GM12878 (cell line): ENCODE data around the gene ENSA. TPM values are rescaled to one million over a fixed set of nuclear protein-coding genes. Genes with fewer than 3 reads are reported as not detected.

ENCODE experiments used
- BCL11A ChIP-seq: IDR thresholded peaks from 2 replicates; pipeline ENCODE4 v1.6.1; 2011; ENCODE audit warnings: low read depth, low read length
- CBFB ChIP-seq: IDR thresholded peaks from 2 replicates; pipeline ENCODE4 v1.6.1; 2016; ENCODE audit warnings: antibody characterized with exemption, low read depth
- CHD1 ChIP-seq: IDR thresholded peaks from 2 replicates; pipeline ENCODE4 v1.6.1; 2012; ENCODE audit warnings: low read depth, low read length, improper control_type of control experiment
- CREM ChIP-seq: IDR thresholded peaks from 2 replicates; pipeline ENCODE4 v1.6.1; 2014; ENCODE audit warnings: antibody characterized with exemption, low read depth
- E2F8 ChIP-seq: fragments of 450-650 bp; IDR thresholded peaks from 2 replicates; pipeline ENCODE4 v1.6.1; 2018; ENCODE audit warnings: mild to moderate bottlenecking, low read depth, moderate library complexity; ENCODE audit not compliant: partially characterized antibody
- JUNB ChIP-seq: IDR thresholded peaks from 2 replicates; pipeline ENCODE4 v1.6.1; 2016; ENCODE audit warnings: antibody characterized with exemption, mild to moderate bottlenecking
- NFYA ChIP-seq: IDR thresholded peaks from 2 replicates; pipeline ENCODE4 v1.6.1; 2011; ENCODE audit warnings: low read depth, mild to moderate bottlenecking, low read length, improper control_type of control experiment, borderline replicate concordance
- NR2C1 ChIP-seq: fragments of 450-650 bp; IDR thresholded peaks from 2 replicates; pipeline ENCODE4 v1.6.1; 2017; ENCODE audit warnings: antibody characterized with exemption, mild to moderate bottlenecking, moderate library complexity
- POLR2AphosphoS2 ChIP-seq: IDR thresholded peaks from 2 replicates; pipeline ENCODE4 v1.6.1; 2011; ENCODE audit warnings: low read depth, mild to moderate bottlenecking, low read length, improper control_type of control experiment, moderate library complexity
- RB1 ChIP-seq: fragments of 450-650 bp; formaldehyde crosslinking; IDR thresholded peaks from 2 replicates; pipeline ENCODE4 v1.6.1; 2017; ENCODE audit warnings: mild to moderate bottlenecking, borderline replicate concordance
- SRF ChIP-seq, 2 experiments: IDR thresholded peaks; 2 replicates each; pipeline ENCODE4 v1.6.1; 2011; ENCODE audit warnings: low read depth in 2 of 2, low read length in 2 of 2, mild to moderate bottlenecking in 1 of 2, moderate library complexity in 1 of 2
- TAF1 ChIP-seq: IDR thresholded peaks from 2 replicates; pipeline ENCODE4 v1.6.1; 2011; ENCODE audit warnings: mild to moderate bottlenecking, low read depth, low read length, borderline replicate concordance
- TARDBP ChIP-seq: IDR thresholded peaks from 2 replicates; pipeline ENCODE4 v1.6.1; 2016; ENCODE audit warnings: borderline replicate concordance
- YBX1 ChIP-seq: fragments of 450-650 bp; IDR thresholded peaks from 2 replicates; pipeline ENCODE4 v1.6.1; 2016; ENCODE audit warnings: antibody characterized with exemption
- ZNF217 ChIP-seq: fragments of 450-650 bp; IDR thresholded peaks from 2 replicates; pipeline ENCODE4 v1.6.1; 2017; ENCODE audit warnings: antibody characterized with exemption, mild to moderate bottlenecking
- polyA plus RNA-seq, 11 experiments: library from polyadenylated mRNA; depleted of rRNA in 4 of 11; unstranded in 6 of 11; stranded (reverse) in 5 of 11; fragments of >200 nt; fragmentation: Nextera tagmentation in 4 of 11; fragmentation: Illumina TruSeq in 1 of 11; extraction: Ambion mirVana in 4 of 11; extraction: Trizol in 1 of 11; gene quantifications; 1 replicate in 1 of 11; 2 replicates in 10 of 11; pipeline versions ENCODE4 v1.2.1 to v1.2.3, GENCODE V29; 2011 to 2016; ENCODE audit warnings: inconsistent platforms in 2 of 11, missing spikeins in 2 of 11, low read depth in 1 of 11
- total RNA-seq, 4 experiments: library from RNA; depleted of rRNA in 3 of 4; stranded (reverse); fragments of >200 nt in 3 of 4; fragmentation: Illumina TruSeq in 1 of 4; extraction: Trizol in 1 of 4; gene quantifications; 2 replicates each; pipeline versions ENCODE4 v1.2.1 to v1.2.3, GENCODE V29; 2013 to 2021
- TF ChIP-seq, protein P1 (sequence below): fragments of 450-650 bp; IDR thresholded peaks from 2 replicates; pipeline ENCODE4 v1.6.1; 2017; ENCODE audit warnings: borderline replicate concordance
- TF ChIP-seq, protein P2 (sequence below): IDR thresholded peaks from 2 replicates; pipeline ENCODE4 v1.6.1; 2011; ENCODE audit warnings: low read depth, low read length, improper control_type of control experiment, borderline replicate concordance
- TF ChIP-seq, protein P3 (sequence below): IDR thresholded peaks from 2 replicates; pipeline ENCODE4 v1.6.1; 2012; ENCODE audit warnings: mild to moderate bottlenecking, low read depth, low read length
- TF ChIP-seq, protein P4 (sequence below): IDR thresholded peaks from 2 replicates; pipeline ENCODE4 v1.6.1; 2012; ENCODE audit warnings: low read depth, low read length, improper control_type of control experiment

ENSA gene
- total and polyA plus RNA-seq, 10 of the 15 experiments (the other 5 are each of a cell fraction or from before 2014, with no cell fraction given), result 56.1 to 605 (median 143) TPM

- TF ChIP-seq, protein P1, sequence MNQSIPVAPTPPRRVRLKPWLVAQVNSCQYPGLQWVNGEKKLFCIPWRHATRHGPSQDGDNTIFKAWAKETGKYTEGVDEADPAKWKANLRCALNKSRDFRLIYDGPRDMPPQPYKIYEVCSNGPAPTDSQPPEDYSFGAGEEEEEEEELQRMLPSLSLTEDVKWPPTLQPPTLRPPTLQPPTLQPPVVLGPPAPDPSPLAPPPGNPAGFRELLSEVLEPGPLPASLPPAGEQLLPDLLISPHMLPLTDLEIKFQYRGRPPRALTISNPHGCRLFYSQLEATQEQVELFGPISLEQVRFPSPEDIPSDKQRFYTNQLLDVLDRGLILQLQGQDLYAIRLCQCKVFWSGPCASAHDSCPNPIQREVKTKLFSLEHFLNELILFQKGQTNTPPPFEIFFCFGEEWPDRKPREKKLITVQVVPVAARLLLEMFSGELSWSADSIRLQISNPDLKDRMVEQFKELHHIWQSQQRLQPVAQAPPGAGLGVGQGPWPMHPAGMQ, result no peak
- TF ChIP-seq CHD1, result peak; percentile 84; the same call in 1 of the 2 replicates
- no peak for TF ChIP-seq TARDBP
- TF ChIP-seq, protein P2, sequence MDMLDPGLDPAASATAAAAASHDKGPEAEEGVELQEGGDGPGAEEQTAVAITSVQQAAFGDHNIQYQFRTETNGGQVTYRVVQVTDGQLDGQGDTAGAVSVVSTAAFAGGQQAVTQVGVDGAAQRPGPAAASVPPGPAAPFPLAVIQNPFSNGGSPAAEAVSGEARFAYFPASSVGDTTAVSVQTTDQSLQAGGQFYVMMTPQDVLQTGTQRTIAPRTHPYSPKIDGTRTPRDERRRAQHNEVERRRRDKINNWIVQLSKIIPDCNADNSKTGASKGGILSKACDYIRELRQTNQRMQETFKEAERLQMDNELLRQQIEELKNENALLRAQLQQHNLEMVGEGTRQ, result no peak
- TF ChIP-seq SRF (IDR thresholded peaks at IDR 0.05; ENCODE audit: low read depth in 2 of 2, low read length in 2 of 2), result peak; percentile 94 to 100
- TF ChIP-seq RB1, result 0 out of 2 replicates have a peak, but pooled peaks have one; percentile 51
- TF ChIP-seq E2F8, result peak; percentile 38
- TF ChIP-seq BCL11A, result no peak
- TF ChIP-seq, protein P3, sequence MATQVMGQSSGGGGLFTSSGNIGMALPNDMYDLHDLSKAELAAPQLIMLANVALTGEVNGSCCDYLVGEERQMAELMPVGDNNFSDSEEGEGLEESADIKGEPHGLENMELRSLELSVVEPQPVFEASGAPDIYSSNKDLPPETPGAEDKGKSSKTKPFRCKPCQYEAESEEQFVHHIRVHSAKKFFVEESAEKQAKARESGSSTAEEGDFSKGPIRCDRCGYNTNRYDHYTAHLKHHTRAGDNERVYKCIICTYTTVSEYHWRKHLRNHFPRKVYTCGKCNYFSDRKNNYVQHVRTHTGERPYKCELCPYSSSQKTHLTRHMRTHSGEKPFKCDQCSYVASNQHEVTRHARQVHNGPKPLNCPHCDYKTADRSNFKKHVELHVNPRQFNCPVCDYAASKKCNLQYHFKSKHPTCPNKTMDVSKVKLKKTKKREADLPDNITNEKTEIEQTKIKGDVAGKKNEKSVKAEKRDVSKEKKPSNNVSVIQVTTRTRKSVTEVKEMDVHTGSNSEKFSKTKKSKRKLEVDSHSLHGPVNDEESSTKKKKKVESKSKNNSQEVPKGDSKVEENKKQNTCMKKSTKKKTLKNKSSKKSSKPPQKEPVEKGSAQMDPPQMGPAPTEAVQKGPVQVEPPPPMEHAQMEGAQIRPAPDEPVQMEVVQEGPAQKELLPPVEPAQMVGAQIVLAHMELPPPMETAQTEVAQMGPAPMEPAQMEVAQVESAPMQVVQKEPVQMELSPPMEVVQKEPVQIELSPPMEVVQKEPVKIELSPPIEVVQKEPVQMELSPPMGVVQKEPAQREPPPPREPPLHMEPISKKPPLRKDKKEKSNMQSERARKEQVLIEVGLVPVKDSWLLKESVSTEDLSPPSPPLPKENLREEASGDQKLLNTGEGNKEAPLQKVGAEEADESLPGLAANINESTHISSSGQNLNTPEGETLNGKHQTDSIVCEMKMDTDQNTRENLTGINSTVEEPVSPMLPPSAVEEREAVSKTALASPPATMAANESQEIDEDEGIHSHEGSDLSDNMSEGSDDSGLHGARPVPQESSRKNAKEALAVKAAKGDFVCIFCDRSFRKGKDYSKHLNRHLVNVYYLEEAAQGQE, result peak; percentile 61; the same call in 1 of the 2 replicates
- no peak for TF ChIP-seq ZNF217
- peak; percentile 98 for TF ChIP-seq POLR2AphosphoS2
- no peak for TF ChIP-seq NFYA
- peak; percentile 100 for TF ChIP-seq TAF1
- TF ChIP-seq CREM, result no peak; the same call in 1 of the 2 replicates
- TF ChIP-seq JUNB, result no peak
- peak; percentile 91 for TF ChIP-seq CBFB
- no peak for TF ChIP-seq NR2C1
- TF ChIP-seq YBX1, result no peak
- TF ChIP-seq, protein P4, sequence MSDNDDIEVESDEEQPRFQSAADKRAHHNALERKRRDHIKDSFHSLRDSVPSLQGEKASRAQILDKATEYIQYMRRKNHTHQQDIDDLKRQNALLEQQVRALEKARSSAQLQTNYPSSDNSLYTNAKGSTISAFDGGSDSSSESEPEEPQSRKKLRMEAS, result peak; percentile 35; the same call in 1 of the 2 replicates
Measured at GRCh38 chr1:150579110-150579944, 50.1 kb downstream of the ENSA start, which contains the start of gene MCL1 (continued).
